HFFc6 (cell line): ENCODE data around the gene GMEB2. TPM values are rescaled to one million over a fixed set of nuclear protein-coding genes. Genes with fewer than 3 reads are reported as not detected.
"Not testable (repeated sequence)": the region's sequence is repeated elsewhere in the genome, so short reads cannot be mapped to it uniquely, and the experiment has no call there.

ENCODE experiments used
- DNase-seq: peaks from one replicate; pipeline ENCODE4 v3.0.0-alpha.2; 2018
- H3K27ac Mint-ChIP-seq: 2 replicates; pipeline ENCODE4 v1.8.0; 2020; ENCODE audit warnings: mild to moderate bottlenecking, mixed read lengths
- H3K27me3 Mint-ChIP-seq: 2 replicates; pipeline ENCODE4 v1.8.0; 2021; ENCODE audit warnings: mild to moderate bottlenecking, moderate library complexity, mixed read lengths; ENCODE audit not compliant: insufficient read depth
- H3K36me3 Mint-ChIP-seq: 2 replicates; pipeline ENCODE4 v1.8.0; 2021; ENCODE audit warnings: low read depth, mixed read lengths
- H3K4me1 Mint-ChIP-seq: 2 replicates; pipeline ENCODE4 v1.8.0; 2020; ENCODE audit warnings: low read depth, mixed read lengths
- H3K4me3 Mint-ChIP-seq: 2 replicates; pipeline ENCODE4 v1.8.0; 2020; ENCODE audit warnings: mild to moderate bottlenecking, moderate library complexity, mixed read lengths
- H3K9me3 Mint-ChIP-seq: 2 replicates; pipeline ENCODE4 v1.8.0; 2020; ENCODE audit warnings: mild to moderate bottlenecking, mixed read lengths
- CTCF ChIP-seq: fragments of 200-600 bp; sonication (generic); IDR thresholded peaks from 2 replicates; pipeline ENCODE4 v1.5.0; 2021; ENCODE audit warnings: antibody characterized with exemption, mild to moderate bottlenecking
- total RNA-seq, 6 experiments: library from RNA; stranded (reverse); fragmentation: NEBNext Ultra II Directional; extraction: Animal tissue kit (Norgen Biotek cat#: 25700); gene quantifications; 2 replicates in 1 of 6; 3 replicates in 5 of 6; pipeline ENCODE4 v1.2.3, GENCODE V29; 2021

Gene GMEB2
- total RNA-seq, 6 experiments from 2014 or later = 10.9 to 12.4 (median 12.0) TPM

- Mint-ChIP-seq H3K4me3 (no peak overlapping the region), H3K9me3 (no peaks in the 10 kb centered on the region), H3K27ac (no peak overlapping the region), H3K27me3 (peaks cover 3% of the 10 kb centered on the region), H3K4me1 (peaks cover 12% of the 10 kb centered on the region), H3K36me3 (peaks cover 18% of the 10 kb centered on the region)
- TF ChIP-seq CTCF = no peak
- no peak for DNase-seq
Observed at GRCh38 chr20:63663332-63664066, 36.6 kb upstream of the GMEB2 start.

- H3K36me3 Mint-ChIP-seq = peaks cover 13% of the 10 kb centered on the region; the same call in 1 of the 2 replicates
- TF ChIP-seq CTCF = no peak
- H3K4me1 Mint-ChIP-seq = peaks cover 15% of the 10 kb centered on the region
- no peak for DNase-seq
- H3K4me3 Mint-ChIP-seq = no peak overlapping the region
- no peaks in the 10 kb centered on the region for H3K9me3 Mint-ChIP-seq
- H3K27ac Mint-ChIP-seq = no peak overlapping the region
- peaks cover 6% of the 10 kb centered on the region for H3K27me3 Mint-ChIP-seq
Observed at GRCh38 chr20:63662813-63663189, 35.9 kb upstream of the GMEB2 start.

GRCh38 chr20:63661959-63662812, 35.3 kb upstream of the GMEB2 start:
- H3K9me3 Mint-ChIP-seq = no peaks in the 10 kb centered on the region
- H3K27me3 Mint-ChIP-seq = peaks cover 6% of the 10 kb centered on the region
- peaks cover 16% of the 10 kb centered on the region for H3K4me1 Mint-ChIP-seq
- H3K4me3 Mint-ChIP-seq = no peak overlapping the region
- peaks cover 13% of the 10 kb centered on the region; the same call in 1 of the 2 replicates for H3K36me3 Mint-ChIP-seq
- no peak for DNase-seq
- no peak for TF ChIP-seq CTCF
- H3K27ac Mint-ChIP-seq = no peak overlapping the region

GRCh38 chr20:63661108-63661507, 34.2 kb upstream of the GMEB2 start:
- peaks cover 11% of the 10 kb centered on the region; the same call in 1 of the 2 replicates for H3K36me3 Mint-ChIP-seq
- no peak for TF ChIP-seq CTCF

GRCh38 chr20:63660622-63661021, 33.7 kb upstream of the GMEB2 start:
- no peak for TF ChIP-seq CTCF
- Mint-ChIP-seq H3K27me3 (peaks cover 6% of the 10 kb centered on the region), H3K4me1 (peaks cover 16% of the 10 kb centered on the region)

More at GRCh38 chr20:63661108-63661507, 34.2 kb upstream of the GMEB2 start:
- Mint-ChIP-seq H3K27ac (no peak overlapping the region), H3K27me3 (peaks cover 6% of the 10 kb centered on the region), H3K4me3 (no peak overlapping the region), H3K4me1 (peaks cover 16% of the 10 kb centered on the region), H3K9me3 (no peaks in the 10 kb centered on the region)
- no peak for DNase-seq

GRCh38 chr20:63660174-63660573, 33.3 kb upstream of the GMEB2 start:
- Mint-ChIP-seq H3K4me1 (peaks cover 16% of the 10 kb centered on the region), H3K4me3 (peak overlapping the region; percentile 99; the same call in 1 of the 2 replicates), H3K27ac (peak overlapping the region; percentile 16; the same call in 1 of the 2 replicates)
- H3K27me3 Mint-ChIP-seq, H3K9me3 Mint-ChIP-seq, H3K36me3 Mint-ChIP-seq, DNase-seq: not testable (repeated sequence)

More at GRCh38 chr20:63660622-63661021, 33.7 kb upstream of the GMEB2 start:
- Mint-ChIP-seq H3K36me3 (peaks cover 7% of the 10 kb centered on the region; the same call in 1 of the 2 replicates), H3K27ac (no peak overlapping the region), H3K9me3 (no peaks in the 10 kb centered on the region), H3K4me3 (no peak overlapping the region)
- DNase-seq = no peak
